IPS DF 4.7 (cell line): ENCODE data around the gene TNS3.
"Not testable (repeated sequence)": the region's sequence is repeated elsewhere in the genome, so short reads cannot be mapped to it uniquely, and the experiment has no call there.

Experiments used
- DNase-seq: peaks from one replicate; pipeline ENCODE4 v3.0.0-alpha.2; 2013; ENCODE audit warnings: low spot score; ENCODE audit errors: extremely low read depth

Gene TNS3

GRCh38 chr7:47266131-47266706, 315.7 kb downstream of the TNS3 start:
- DNase-seq, result no peak

GRCh38 chr7:47265621-47266020, 316.3 kb downstream of the TNS3 start:
- no peak for DNase-seq

- DNase-seq, result no peak
Observed at GRCh38 chr7:47264021-47264651, 317.8 kb downstream of the TNS3 start.

- no peak for DNase-seq
Observed at GRCh38 chr7:47262881-47263280, 319.0 kb downstream of the TNS3 start.

GRCh38 chr7:47262160-47262559, 319.8 kb downstream of the TNS3 start:
- DNase-seq, result not testable (repeated sequence)

- no peak for DNase-seq
Observed at GRCh38 chr7:47260270-47260669, 321.6 kb downstream of the TNS3 start.

- no peak for DNase-seq
Observed at GRCh38 chr7:47259682-47260081, 322.2 kb downstream of the TNS3 start.

- DNase-seq, result no peak
Observed at GRCh38 chr7:47258798-47259197, 323.1 kb downstream of the TNS3 start.

- DNase-seq, result no peak
Observed at GRCh38 chr7:47256016-47256415, 325.9 kb downstream of the TNS3 start.

GRCh38 chr7:47255441-47255840, 326.5 kb downstream of the TNS3 start:
- no peak for DNase-seq

- DNase-seq, result no peak
Observed at GRCh38 chr7:47255007-47255406, 326.9 kb downstream of the TNS3 start.

GRCh38 chr7:47254081-47254977, 327.6 kb downstream of the TNS3 start:
- DNase-seq, result no peak

GRCh38 chr7:47253650-47254080, 328.2 kb downstream of the TNS3 start:
- no peak for DNase-seq

- DNase-seq, result no peak
Observed at GRCh38 chr7:47252675-47253074, 329.2 kb downstream of the TNS3 start.

GRCh38 chr7:47249361-47249760, 332.6 kb downstream of the TNS3 start:
- DNase-seq, result no peak

GRCh38 chr7:47248797-47249196, 333.1 kb downstream of the TNS3 start:
- DNase-seq, result no peak

GRCh38 chr7:47247132-47247531, 334.8 kb downstream of the TNS3 start:
- no peak for DNase-seq

- no peak for DNase-seq
Observed at GRCh38 chr7:47244692-47245091, 337.2 kb downstream of the TNS3 start.

- no peak for DNase-seq
Observed at GRCh38 chr7:47241112-47242065, 340.5 kb downstream of the TNS3 start.

GRCh38 chr7:47239931-47240421, 341.9 kb downstream of the TNS3 start:
- DNase-seq, result no peak

GRCh38 chr7:47239034-47239433, 342.9 kb downstream of the TNS3 start:
- no peak for DNase-seq
